Keratinocyte (primary cell): ENCODE results near the gene YEATS4. TPM values are rescaled to one million over a fixed set of nuclear protein-coding genes. Genes with fewer than 3 reads are reported as not detected.

Experiments used
- DNase-seq: peaks from one replicate; pipeline ENCODE4 v3.0.0-alpha.2; 2011; ENCODE audit warnings: low read depth, missing footprints, low spot score
- FAIRE-seq: peaks from 2 replicates; lab custom pipeline; 2011; peaks lifted over from hg19 to GRCh38; lab: Jason Lieb, UNC
- H2AFZ ChIP-seq: 2 replicates; pipeline ENCODE4 v1.6.0; 2012; ENCODE audit warnings: low read length, control low read depth, inconsistent platforms; ENCODE audit not compliant: control insufficient read depth
- H3K27ac ChIP-seq: 2 replicates; pipeline ENCODE4 v1.5.1; 2011; ENCODE audit warnings: low read length; ENCODE audit not compliant: control insufficient read depth, insufficient read depth
- H3K27me3 ChIP-seq: 3 replicates; pipeline ENCODE4 v1.6.0; 2011; ENCODE audit warnings: low read length; ENCODE audit not compliant: control insufficient read depth, insufficient read depth; ENCODE audit errors: extremely low read depth
- H3K36me3 ChIP-seq, 2 experiments: 2 replicates in 1 of 2; 3 replicates in 1 of 2; pipeline ENCODE4 v1.5.1; 2011; ENCODE audit warnings: low read length in 2 of 2, mild to moderate bottlenecking in 1 of 2; ENCODE audit not compliant: control insufficient read depth in 2 of 2, insufficient read depth in 2 of 2; ENCODE audit errors: extremely low read depth in 1 of 2
- H3K4me1 ChIP-seq: 3 replicates; pipeline ENCODE4 v1.5.1; 2011; ENCODE audit warnings: low read length; ENCODE audit not compliant: control insufficient read depth, insufficient read depth; ENCODE audit errors: extremely low read depth
- H3K4me2 ChIP-seq: 3 replicates; pipeline ENCODE4 v1.6.0; 2011; ENCODE audit warnings: low read depth, low read length; ENCODE audit not compliant: control insufficient read depth, insufficient read depth; ENCODE audit errors: extremely low read depth
- H3K4me3 ChIP-seq, 3 experiments: fragments of 200-600 bp in 1 of 3; sonication (generic) in 1 of 3; 2 replicates in 2 of 3; 3 replicates in 1 of 3; pipeline ENCODE4 v1.5.1; 2011 to 2016; ENCODE audit warnings: low read length in 3 of 3, mild to moderate bottlenecking in 3 of 3, control low read depth in 2 of 3, inconsistent platforms in 1 of 3, low read depth in 1 of 3, mixed read lengths in 1 of 3, mixed run types in 1 of 3, moderate library complexity in 1 of 3; ENCODE audit not compliant: control insufficient read depth in 2 of 3, insufficient read depth in 2 of 3; ENCODE audit errors: extremely low read depth in 1 of 3
- H3K79me2 ChIP-seq: 2 replicates; pipeline ENCODE4 v1.6.0; 2012; ENCODE audit warnings: low read length; ENCODE audit not compliant: control insufficient read depth, insufficient read depth
- H3K9ac ChIP-seq: 3 replicates; pipeline ENCODE4 v1.6.0; 2011; ENCODE audit warnings: low read length; ENCODE audit not compliant: control insufficient read depth, insufficient read depth; ENCODE audit errors: extremely low read depth
- H3K9me1 ChIP-seq: 3 replicates; pipeline ENCODE4 v1.6.0; 2011; ENCODE audit warnings: low read length; ENCODE audit not compliant: control insufficient read depth, insufficient read depth; ENCODE audit errors: extremely low read depth
- H3K9me3 ChIP-seq: 2 replicates; pipeline ENCODE4 v1.5.1; 2012; ENCODE audit warnings: low read depth, low read length; ENCODE audit not compliant: control insufficient read depth
- H4K20me1 ChIP-seq: 3 replicates; pipeline ENCODE4 v1.6.0; 2011; ENCODE audit warnings: low read length; ENCODE audit not compliant: control insufficient read depth, insufficient read depth; ENCODE audit errors: extremely low read depth
- EZH2 ChIP-seq: IDR thresholded peaks from one replicate; pipeline ENCODE4 v1.6.1; 2012; ENCODE audit warnings: inconsistent platforms, mild to moderate bottlenecking, low read length, moderate library complexity
- dilution Hi-C: fragments of 300-500 bp; cut with MboI; formaldehyde crosslinking; loops from one replicate; pipeline ENCODE4 v1.7.0; 2020; ENCODE audit warnings: low sequenced_read_pairs; ENCODE audit not compliant: extremely low pct_ligation_motif_present
- polyA plus RNA-seq, 5 experiments: library from polyadenylated mRNA; depleted of rRNA in 3 of 5; stranded (reverse) in 3 of 5; stranded (forward) in 1 of 5; unstranded in 1 of 5; fragments of >200 nt; gene quantifications; 1 replicate in 1 of 5; 2 replicates in 3 of 5; 3 replicates in 1 of 5; pipeline versions ENCODE4 v1.2.1 to v1.2.3, GENCODE V29; 2011 to 2012; ENCODE audit warnings: missing spikeins in 2 of 5, low read depth in 1 of 5, low replicate concordance in 1 of 5
- TF ChIP-seq, protein P1 (sequence below), 3 experiments: IDR thresholded peaks in 1 of 3; conservative IDR thresholded peaks in 1 of 3; optimal IDR thresholded peaks in 1 of 3; 2 replicates in 2 of 3; 3 replicates in 1 of 3; pipeline versions ENCODE3 to v1.5.1; 2011; ENCODE audit warnings: low read length in 3 of 3, mild to moderate bottlenecking in 3 of 3, moderate library complexity in 2 of 3, control low read depth in 1 of 3, inconsistent platforms in 1 of 3; ENCODE audit not compliant: insufficient read depth in 2 of 3; ENCODE audit errors: extremely low read depth in 1 of 3

The YEATS4 gene
- polyA plus RNA-seq, 1 donor (not counting 4 experiments of a cell fraction or from before 2014, with no cell fraction given): 21.0 TPM

DNA sequence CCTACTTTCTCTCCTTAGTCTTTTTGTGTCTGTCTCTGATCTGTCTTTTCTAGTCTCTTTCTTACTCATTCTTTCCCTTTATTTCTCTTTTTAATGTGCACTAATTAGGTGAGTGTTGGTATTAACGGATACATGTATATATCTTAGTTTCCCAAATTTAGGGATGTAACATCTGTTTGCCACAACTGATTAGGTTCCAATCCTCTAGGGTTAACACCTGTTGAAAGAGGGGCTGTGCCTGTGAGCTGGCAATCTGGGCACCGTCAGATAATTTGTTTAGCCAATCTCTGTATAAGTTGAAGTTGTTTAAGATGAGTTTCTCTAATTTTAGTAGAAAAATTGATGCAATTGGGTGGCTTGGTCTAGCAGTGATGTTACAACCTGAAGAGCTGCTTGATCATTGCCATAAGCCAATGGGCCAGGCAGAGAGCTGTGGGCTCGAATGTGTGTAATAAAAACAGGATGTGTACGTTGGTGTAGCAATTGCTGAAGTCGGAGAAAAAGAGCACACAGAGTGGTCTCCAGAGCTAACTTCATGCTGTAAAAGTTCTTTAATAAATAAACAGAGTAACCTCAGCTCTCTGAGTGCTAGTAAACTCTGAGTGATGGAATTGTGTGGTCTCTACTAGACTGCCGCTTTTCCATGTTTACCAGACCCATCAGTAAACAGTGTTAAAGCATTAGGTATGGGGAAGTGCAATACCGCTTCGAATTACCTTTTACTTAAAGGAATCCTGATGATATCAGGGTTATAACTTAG is 29.7 kb upstream of the YEATS4 start:
- TF ChIP-seq, protein P1, sequence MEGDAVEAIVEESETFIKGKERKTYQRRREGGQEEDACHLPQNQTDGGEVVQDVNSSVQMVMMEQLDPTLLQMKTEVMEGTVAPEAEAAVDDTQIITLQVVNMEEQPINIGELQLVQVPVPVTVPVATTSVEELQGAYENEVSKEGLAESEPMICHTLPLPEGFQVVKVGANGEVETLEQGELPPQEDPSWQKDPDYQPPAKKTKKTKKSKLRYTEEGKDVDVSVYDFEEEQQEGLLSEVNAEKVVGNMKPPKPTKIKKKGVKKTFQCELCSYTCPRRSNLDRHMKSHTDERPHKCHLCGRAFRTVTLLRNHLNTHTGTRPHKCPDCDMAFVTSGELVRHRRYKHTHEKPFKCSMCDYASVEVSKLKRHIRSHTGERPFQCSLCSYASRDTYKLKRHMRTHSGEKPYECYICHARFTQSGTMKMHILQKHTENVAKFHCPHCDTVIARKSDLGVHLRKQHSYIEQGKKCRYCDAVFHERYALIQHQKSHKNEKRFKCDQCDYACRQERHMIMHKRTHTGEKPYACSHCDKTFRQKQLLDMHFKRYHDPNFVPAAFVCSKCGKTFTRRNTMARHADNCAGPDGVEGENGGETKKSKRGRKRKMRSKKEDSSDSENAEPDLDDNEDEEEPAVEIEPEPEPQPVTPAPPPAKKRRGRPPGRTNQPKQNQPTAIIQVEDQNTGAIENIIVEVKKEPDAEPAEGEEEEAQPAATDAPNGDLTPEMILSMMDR (optimal IDR thresholded peaks at IDR 0.05 in 1 of 3, IDR thresholded peaks at IDR 0.05 in 1 of 3, conservative IDR thresholded peaks at IDR 0.05 in 1 of 3; ENCODE audit: extremely low read depth in 1 of 3, insufficient read depth in 2 of 3, low read length in 3 of 3): no peak
- TF ChIP-seq EZH2: no peak
- Histone ChIP-seq H3K4me2 (no peak overlapping the region), H3K9me1 (no peaks in the 10 kb centered on the region), H3K4me3 (no peak overlapping the region), H3K27me3 (no peaks in the 10 kb centered on the region), H3K27ac (no peak overlapping the region), H4K20me1 (no peaks in the 10 kb centered on the region), H3K4me1 (peaks cover 9% of the 10 kb centered on the region), H3K79me2 (no peaks in the 10 kb centered on the region), H3K9me3 (no peaks in the 10 kb centered on the region), H3K9ac (no peak overlapping the region), H3K36me3 (no peaks in the 10 kb centered on the region), H2AFZ (no peak overlapping the region)
- FAIRE-seq (no peak), DNase-seq (no peak)
- dilution Hi-C loops: no loop called here

DNA sequence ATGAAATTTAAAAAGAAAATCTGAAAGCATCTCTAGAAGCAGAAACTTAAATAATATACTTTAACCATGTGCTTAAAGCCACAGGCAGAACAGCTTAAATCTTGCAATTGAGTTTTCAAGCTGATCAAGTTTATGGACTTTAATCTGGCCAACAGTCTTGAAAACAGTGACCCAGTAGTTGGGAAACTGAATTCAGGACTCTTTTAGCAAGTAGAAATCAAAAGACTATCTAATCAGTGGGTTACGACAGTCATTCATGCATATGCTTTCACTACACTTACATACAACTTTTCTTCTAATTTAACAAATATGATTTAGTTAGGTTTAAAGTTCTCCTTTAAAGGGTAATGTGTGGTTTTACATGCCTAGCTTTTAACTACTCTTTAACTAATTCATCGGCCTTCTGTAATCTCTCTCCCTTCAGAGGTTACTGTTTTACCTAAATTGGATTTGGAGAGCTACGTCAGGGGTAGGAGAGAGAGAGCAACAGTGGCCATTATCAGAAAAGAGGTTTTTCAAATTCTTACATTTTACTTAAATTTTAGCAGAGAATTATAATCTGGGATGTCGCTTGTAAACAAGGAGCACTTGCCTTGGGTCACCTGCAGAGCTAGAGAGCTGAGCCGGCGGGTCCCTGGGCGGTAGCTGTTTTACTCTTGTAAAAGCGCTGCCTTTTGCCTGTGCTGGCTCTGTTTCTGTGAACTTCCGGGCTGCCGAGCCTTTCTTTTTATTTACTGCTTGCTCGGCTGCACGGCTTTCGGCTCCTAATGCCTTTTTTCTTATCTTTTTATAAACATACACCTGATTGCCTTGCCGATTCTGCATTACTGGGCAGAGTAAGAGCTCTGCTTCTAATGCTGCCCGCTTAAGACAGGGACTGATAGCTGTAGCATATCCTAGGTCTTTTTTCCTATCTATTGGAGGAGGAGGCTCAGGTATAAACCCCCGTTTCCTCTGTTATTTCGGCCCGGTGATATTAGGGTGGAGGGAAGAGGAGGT is 28.8 kb upstream of the YEATS4 start:
- no peaks in the 10 kb centered on the region for H3K9me1 ChIP-seq
- dilution Hi-C loops: no loop called here
- H3K9me3 ChIP-seq: no peaks in the 10 kb centered on the region
- H3K4me1 ChIP-seq: peaks cover 9% of the 10 kb centered on the region
- no peak for FAIRE-seq
- H3K9ac ChIP-seq: peak overlapping the region; percentile 38
- TF ChIP-seq, protein P1 (optimal IDR thresholded peaks at IDR 0.05 in 1 of 3, IDR thresholded peaks at IDR 0.05 in 1 of 3, conservative IDR thresholded peaks at IDR 0.05 in 1 of 3; ENCODE audit: extremely low read depth in 1 of 3, insufficient read depth in 2 of 3, low read length in 3 of 3): no peak
- no peak for TF ChIP-seq EZH2
- H3K27me3 ChIP-seq: no peaks in the 10 kb centered on the region
- H4K20me1 ChIP-seq: no peaks in the 10 kb centered on the region
- peak overlapping the region; percentile 85 for H2AFZ ChIP-seq
- no peaks in the 10 kb centered on the region for H3K79me2 ChIP-seq
- no peaks in the 10 kb centered on the region for H3K36me3 ChIP-seq
- H3K4me2 ChIP-seq: peak overlapping the region; percentile 71
- peak overlapping the region in 2 of 3 experiments; percentile 33 to 46 for H3K4me3 ChIP-seq
- H3K27ac ChIP-seq: no peak overlapping the region
- no peak for DNase-seq
